Measurements from ENCODE around the gene CCR3.

The CCR3 gene

DNA sequence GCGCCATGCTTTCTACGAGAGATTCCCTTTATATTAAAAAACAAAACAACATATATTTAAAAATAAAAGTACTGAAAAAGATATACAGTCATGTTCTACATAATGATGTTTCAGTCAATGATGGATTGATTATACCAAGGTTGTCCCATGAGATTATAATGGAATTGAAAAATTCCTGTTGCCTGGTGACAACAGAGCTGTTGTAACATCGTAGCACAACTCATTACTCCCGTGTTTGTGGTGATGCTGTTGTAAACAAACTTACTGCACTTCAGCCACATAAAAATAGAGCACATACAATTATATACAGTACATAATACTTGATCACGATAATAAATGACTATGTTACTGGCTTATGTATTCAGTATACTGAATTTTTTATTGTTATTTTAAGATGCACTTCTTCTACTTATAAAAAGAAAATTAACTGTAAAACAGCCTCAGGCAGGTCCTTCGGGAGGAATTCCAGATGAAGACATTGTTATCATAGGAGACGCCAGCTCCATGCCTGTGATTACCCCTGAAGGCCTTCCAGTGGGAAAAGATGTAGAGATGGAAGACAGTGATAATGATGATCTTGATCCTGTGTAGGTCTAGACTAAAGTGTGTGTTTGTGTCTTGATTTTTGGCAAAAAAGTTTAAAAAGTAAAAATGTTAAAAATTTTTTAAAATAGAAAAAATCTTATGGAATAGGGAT, 45.9 kb upstream of the CCR3 start:
- Histone ChIP-seq H4K8ac (ENCODE audit: low read depth, low read length) (no peak overlapping the region), H3K79me1 (ENCODE audit: low read depth, low read length) (no peaks in the 10 kb centered on the region), H3K27ac (replicated peaks; ENCODE audit: low read length) (no peak overlapping the region)

DNA sequence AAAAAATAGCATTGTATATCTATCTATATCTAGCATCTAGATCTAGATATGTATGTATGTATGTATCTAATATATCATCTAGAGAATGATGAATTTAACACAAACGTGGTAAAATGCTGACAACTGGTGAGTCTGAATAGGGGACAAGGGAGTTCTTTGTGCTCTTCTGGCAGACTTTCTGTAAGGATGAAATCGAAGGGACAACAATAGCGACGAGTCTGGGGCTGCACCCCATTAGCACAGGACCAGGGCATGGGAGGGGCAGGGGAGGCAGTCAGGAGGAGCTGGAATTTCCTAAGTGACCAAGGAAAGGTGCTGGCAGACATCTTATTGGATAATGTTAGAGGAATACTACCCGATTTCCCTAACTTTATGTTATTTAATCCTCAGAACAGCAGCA, 42.0 kb upstream of the CCR3 start:
- H3K27me3 ChIP-seq (ENCODE audit: control insufficient read depth in 3 of 3, insufficient read depth in 3 of 3, low read depth in 1 of 3, low read length in 3 of 3), result no peaks in the 10 kb centered on the region
- H3K18ac ChIP-seq (ENCODE audit: low read length), result no peak overlapping the region
- no peaks in the 10 kb centered on the region for H3K36me3 ChIP-seq (replicated peaks in 1 of 2; ENCODE audit: control insufficient read depth in 2 of 2, insufficient read depth in 2 of 2, low read length in 2 of 2)
- H4K91ac ChIP-seq (ENCODE audit: low read depth, low read length, poor library complexity), result no peak overlapping the region
- no peak overlapping the region for H2BK5ac ChIP-seq (ENCODE audit: low read length)
- H3K23ac ChIP-seq (ENCODE audit: low read depth, low read length, poor library complexity), result no peak overlapping the region
- no peak overlapping the region for H2AFZ ChIP-seq (ENCODE audit: low read length)
- H3K4me2 ChIP-seq (ENCODE audit: insufficient read depth, low read length, poor library complexity, severe bottlenecking), result no peak overlapping the region
- H2BK120ac ChIP-seq (ENCODE audit: low read depth, low read length), result no peak overlapping the region
- H4K8ac ChIP-seq (ENCODE audit: low read depth, low read length), result no peak overlapping the region
- H2BK15ac ChIP-seq (ENCODE audit: low read length), result no peak overlapping the region
- no peak overlapping the region for H3K9ac ChIP-seq (ENCODE audit: low read depth, low read length, poor library complexity)
- no peak for DNase-seq (ENCODE audit: low spot score)
- no peak overlapping the region for H3K4ac ChIP-seq (ENCODE audit: low read length)
- H3K4me3 ChIP-seq (ENCODE audit: low read length in 2 of 2), result no peak overlapping the region
- H3K4me1 ChIP-seq (ENCODE audit: control insufficient read depth in 2 of 2, insufficient read depth in 1 of 2, low read depth in 1 of 2, low read length in 2 of 2), result no peaks in the 10 kb centered on the region
- no peaks in the 10 kb centered on the region for H3K9me3 ChIP-seq (replicated peaks in 1 of 2; ENCODE audit: control insufficient read depth in 2 of 2, insufficient read depth in 1 of 2, low read depth in 1 of 2, low read length in 2 of 2)
- H2BK12ac ChIP-seq (ENCODE audit: low read length), result no peak overlapping the region
- H3K27ac ChIP-seq (replicated peaks; ENCODE audit: low read length), result no peak overlapping the region
- no peaks in the 10 kb centered on the region for H3K79me1 ChIP-seq (ENCODE audit: low read depth, low read length)
- H3K14ac ChIP-seq (ENCODE audit: low read length), result no peak overlapping the region
- WGBS, 2 donors (ENCODE audit: extremely low coverage in 2 of 2, insufficient read length in 2 of 2, insufficient replicate concordance in 1 of 2), result no CpG with 5 or more reads among the region's 5 CpGs
- no peak overlapping the region for H2AK5ac ChIP-seq (ENCODE audit: low read depth, low read length)

More for the DNA sequence above, 45.9 kb upstream of the CCR3 start:
- no peak overlapping the region for H2AFZ ChIP-seq (ENCODE audit: low read length)
- H3K36me3 ChIP-seq (replicated peaks in 1 of 2; ENCODE audit: control insufficient read depth in 2 of 2, insufficient read depth in 2 of 2, low read length in 2 of 2), result no peaks in the 10 kb centered on the region
- H4K91ac ChIP-seq (ENCODE audit: low read depth, low read length, poor library complexity), result no peak overlapping the region
- H3K9me3 ChIP-seq (replicated peaks in 1 of 2; ENCODE audit: control insufficient read depth in 2 of 2, insufficient read depth in 1 of 2, low read depth in 1 of 2, low read length in 2 of 2), result peaks cover 0 to 11% of the 10 kb centered on the region in 2 donors
- H3K4me1 ChIP-seq (ENCODE audit: control insufficient read depth in 2 of 2, insufficient read depth in 1 of 2, low read depth in 1 of 2, low read length in 2 of 2), result no peaks in the 10 kb centered on the region
- no peak overlapping the region for H3K4ac ChIP-seq (ENCODE audit: low read length)
- no peak overlapping the region for H3K9ac ChIP-seq (ENCODE audit: low read depth, low read length, poor library complexity)
- H2BK5ac ChIP-seq (ENCODE audit: low read length), result no peak overlapping the region
- H3K4me3 ChIP-seq (ENCODE audit: low read length in 2 of 2), result no peak overlapping the region
- no peak for DNase-seq (ENCODE audit: low spot score)
- no CpG with 5 or more reads among the region's 7 CpGs for WGBS, 2 donors (ENCODE audit: extremely low coverage in 2 of 2, insufficient read length in 2 of 2, insufficient replicate concordance in 1 of 2)
- no peak overlapping the region for H3K23ac ChIP-seq (ENCODE audit: low read depth, low read length, poor library complexity)
- no peak overlapping the region for H2BK15ac ChIP-seq (ENCODE audit: low read length)
- H2BK12ac ChIP-seq (ENCODE audit: low read length), result no peak overlapping the region
- no peak overlapping the region for H3K14ac ChIP-seq (ENCODE audit: low read length)
- no peak overlapping the region for H3K4me2 ChIP-seq (ENCODE audit: insufficient read depth, low read length, poor library complexity, severe bottlenecking)
- H3K18ac ChIP-seq (ENCODE audit: low read length), result no peak overlapping the region
- no peak overlapping the region for H2BK120ac ChIP-seq (ENCODE audit: low read depth, low read length)
- H2AK5ac ChIP-seq (ENCODE audit: low read depth, low read length), result no peak overlapping the region
- H3K27me3 ChIP-seq (ENCODE audit: control insufficient read depth in 3 of 3, insufficient read depth in 3 of 3, low read depth in 1 of 3, low read length in 3 of 3), result no peaks in the 10 kb centered on the region

DNA sequence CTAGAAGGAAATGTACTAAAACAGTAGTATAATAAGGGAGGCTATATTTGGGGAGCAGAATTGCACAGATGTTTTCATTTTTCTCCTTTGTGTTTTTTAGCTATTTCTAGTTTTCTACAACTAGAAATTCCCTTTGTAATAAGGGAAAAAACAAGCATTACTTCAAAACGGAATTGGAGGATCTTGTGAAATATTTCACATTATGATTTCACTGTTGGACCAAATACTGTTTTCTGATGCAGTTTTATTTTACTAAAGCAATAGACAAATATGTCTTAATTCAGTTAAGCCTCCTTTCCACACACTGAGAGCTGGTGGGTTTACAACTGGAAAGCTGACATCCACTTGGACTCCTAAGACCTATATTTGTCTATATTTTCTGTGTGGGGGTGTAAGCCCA, 41.5 kb upstream of the CCR3 start:
- no peak overlapping the region for H4K91ac ChIP-seq (ENCODE audit: low read depth, low read length, poor library complexity)
- no peaks in the 10 kb centered on the region for H3K9me3 ChIP-seq (replicated peaks in 1 of 2; ENCODE audit: control insufficient read depth in 2 of 2, insufficient read depth in 1 of 2, low read depth in 1 of 2, low read length in 2 of 2)
- no peak overlapping the region for H3K9ac ChIP-seq (ENCODE audit: low read depth, low read length, poor library complexity)
- no CpG with 5 or more reads among the region's 1 CpG for WGBS, 2 donors (ENCODE audit: extremely low coverage in 2 of 2, insufficient read length in 2 of 2, insufficient replicate concordance in 1 of 2)
- H2AK5ac ChIP-seq (ENCODE audit: low read depth, low read length), result no peak overlapping the region
- no peaks in the 10 kb centered on the region for H3K27me3 ChIP-seq (ENCODE audit: control insufficient read depth in 3 of 3, insufficient read depth in 3 of 3, low read depth in 1 of 3, low read length in 3 of 3)
- no peaks in the 10 kb centered on the region for H3K4me1 ChIP-seq (ENCODE audit: control insufficient read depth in 2 of 2, insufficient read depth in 1 of 2, low read depth in 1 of 2, low read length in 2 of 2)
- H3K14ac ChIP-seq (ENCODE audit: low read length), result no peak overlapping the region
- H2BK15ac ChIP-seq (ENCODE audit: low read length), result no peak overlapping the region
- H3K4me2 ChIP-seq (ENCODE audit: insufficient read depth, low read length, poor library complexity, severe bottlenecking), result no peak overlapping the region
- H2AFZ ChIP-seq (ENCODE audit: low read length), result no peak overlapping the region
- no peak overlapping the region for H3K4ac ChIP-seq (ENCODE audit: low read length)
- H3K4me3 ChIP-seq (ENCODE audit: low read length in 2 of 2), result no peak overlapping the region
- H3K23ac ChIP-seq (ENCODE audit: low read depth, low read length, poor library complexity), result no peak overlapping the region
- H3K79me1 ChIP-seq (ENCODE audit: low read depth, low read length), result no peaks in the 10 kb centered on the region
- H2BK120ac ChIP-seq (ENCODE audit: low read depth, low read length), result no peak overlapping the region
- no peak overlapping the region for H2BK5ac ChIP-seq (ENCODE audit: low read length)
- H4K8ac ChIP-seq (ENCODE audit: low read depth, low read length), result no peak overlapping the region
- no peak for DNase-seq (ENCODE audit: low spot score)
- no peak overlapping the region for H3K27ac ChIP-seq (replicated peaks; ENCODE audit: low read length)
- H2BK12ac ChIP-seq (ENCODE audit: low read length), result no peak overlapping the region
- H3K18ac ChIP-seq (ENCODE audit: low read length), result no peak overlapping the region
- no peaks in the 10 kb centered on the region for H3K36me3 ChIP-seq (replicated peaks in 1 of 2; ENCODE audit: control insufficient read depth in 2 of 2, insufficient read depth in 2 of 2, low read length in 2 of 2)

DNA sequence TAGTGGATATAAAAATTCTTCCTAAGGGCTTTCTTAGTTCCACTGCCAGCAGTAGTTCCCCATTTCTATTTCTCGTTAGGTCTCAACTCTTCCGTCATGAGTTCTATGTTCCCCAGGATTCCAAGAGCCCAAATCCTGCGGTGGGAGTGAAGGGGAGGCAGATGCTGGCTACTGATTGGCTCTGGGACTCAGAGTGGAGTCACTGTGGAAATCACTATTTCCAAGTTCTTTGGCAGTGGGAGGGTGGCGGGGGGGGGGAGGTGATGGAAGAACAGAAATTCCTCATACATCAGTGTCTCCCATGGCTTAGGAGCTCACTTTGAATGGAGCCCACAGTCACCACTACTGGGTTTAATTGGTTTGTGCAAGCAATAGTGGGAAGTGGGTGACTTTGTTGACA, 39.7 kb upstream of the CCR3 start:
- Histone ChIP-seq H3K4me3 (ENCODE audit: low read length in 2 of 2) (no peak overlapping the region), H2BK12ac (ENCODE audit: low read length) (no peak overlapping the region), H4K91ac (ENCODE audit: low read depth, low read length, poor library complexity) (no peak overlapping the region), H3K9me3 (replicated peaks in 1 of 2; ENCODE audit: control insufficient read depth in 2 of 2, insufficient read depth in 1 of 2, low read depth in 1 of 2, low read length in 2 of 2) (no peaks in the 10 kb centered on the region), H3K23ac (ENCODE audit: low read depth, low read length, poor library complexity) (no peak overlapping the region), H2BK120ac (ENCODE audit: low read depth, low read length) (no peak overlapping the region), H3K18ac (ENCODE audit: low read length) (no peak overlapping the region), H3K4ac (ENCODE audit: low read length) (no peak overlapping the region), H3K27ac (replicated peaks; ENCODE audit: low read length) (no peak overlapping the region), H3K27me3 (ENCODE audit: control insufficient read depth in 3 of 3, insufficient read depth in 3 of 3, low read depth in 1 of 3, low read length in 3 of 3) (no peaks in the 10 kb centered on the region), H3K4me1 (ENCODE audit: control insufficient read depth in 2 of 2, insufficient read depth in 1 of 2, low read depth in 1 of 2, low read length in 2 of 2) (no peaks in the 10 kb centered on the region), H2BK5ac (ENCODE audit: low read length) (no peak overlapping the region), H2AK5ac (ENCODE audit: low read depth, low read length) (no peak overlapping the region), H3K9ac (ENCODE audit: low read depth, low read length, poor library complexity) (no peak overlapping the region), H3K14ac (ENCODE audit: low read length) (no peak overlapping the region), H4K8ac (ENCODE audit: low read depth, low read length) (no peak overlapping the region), H3K4me2 (ENCODE audit: insufficient read depth, low read length, poor library complexity, severe bottlenecking) (no peak overlapping the region), H2AFZ (ENCODE audit: low read length) (no peak overlapping the region), H2BK15ac (ENCODE audit: low read length) (no peak overlapping the region), H3K79me1 (ENCODE audit: low read depth, low read length) (no peaks in the 10 kb centered on the region), H3K36me3 (replicated peaks in 1 of 2; ENCODE audit: control insufficient read depth in 2 of 2, insufficient read depth in 2 of 2, low read length in 2 of 2) (no peaks in the 10 kb centered on the region)
- WGBS, 2 donors (ENCODE audit: extremely low coverage in 2 of 2, insufficient read length in 2 of 2, insufficient replicate concordance in 1 of 2), result no CpG with 5 or more reads among the region's 4 CpGs
- no peak for DNase-seq (ENCODE audit: low spot score)

Measured in neuronal stem cell (in vitro differentiated cells).